H1 (cell line): ENCODE measurements around the gene CCDC174. TPM values are rescaled to one million over a fixed set of nuclear protein-coding genes. Genes with fewer than 3 reads are reported as not detected.

Experiments used
- CTCF ChIA-PET: fragments of 300-600 bp; sonication (Branson Sonifier 250); formaldehyde crosslinking; loops from one replicate; lab custom pipeline; 2021; ENCODE audit not compliant: partially characterized antibody; lab: Charles Lee
- POLR2A ChIA-PET: fragments of 300-600 bp; sonication (Branson Sonifier 250); formaldehyde crosslinking; loops from one replicate; lab custom pipeline; 2021; ENCODE audit warnings: inconsistent platforms; ENCODE audit not compliant: partially characterized antibody; lab: Charles Lee
- DNase-seq, 2 experiments: peaks; one replicate each; pipeline versions ENCODE4 v3.0.0 to v3.0.0-alpha.2; 2010 to 2022; ENCODE audit warnings: low spot score in 2 of 2, low read depth in 1 of 2, mixed read lengths in 1 of 2
- FAIRE-seq: peaks from 2 replicates; lab custom pipeline; 2011; peaks lifted over from hg19 to GRCh38; lab: Jason Lieb, UNC
- H2AFZ ChIP-seq: 2 replicates; pipeline ENCODE4 v1.8.1; 2012; ENCODE audit warnings: low read length, inconsistent platforms
- H2AK5ac ChIP-seq: 2 replicates; pipeline ENCODE4 v1.6.1; 2013; ENCODE audit warnings: low read depth, low read length
- H2BK120ac ChIP-seq: replicated peaks from 2 replicates; pipeline ENCODE3; 2013; ENCODE audit warnings: low read depth, low read length, inconsistent platforms
- H2BK12ac ChIP-seq: 2 replicates; pipeline ENCODE4 v1.6.1; 2013; ENCODE audit warnings: low read depth, low read length
- H2BK15ac ChIP-seq: 2 replicates; pipeline ENCODE4 v1.6.1; 2013; ENCODE audit warnings: low read length
- H2BK20ac ChIP-seq: 2 replicates; pipeline ENCODE4 v1.6.1; 2013; ENCODE audit warnings: low read length
- H2BK5ac ChIP-seq: 2 replicates; pipeline ENCODE4 v1.6.1; 2013; ENCODE audit warnings: low read depth, low read length
- H3K14ac ChIP-seq: 2 replicates; pipeline ENCODE4 v1.6.1; 2013; ENCODE audit warnings: inconsistent platforms; ENCODE audit not compliant: insufficient read length
- H3K18ac ChIP-seq: 2 replicates; pipeline ENCODE4 v1.6.1; 2013; ENCODE audit warnings: low read length; ENCODE audit errors: extremely low read depth
- H3K23ac ChIP-seq: 2 replicates; pipeline ENCODE4 v1.6.1; 2013; ENCODE audit warnings: inconsistent platforms; ENCODE audit not compliant: insufficient read length
- H3K23me2 ChIP-seq: 2 replicates; pipeline ENCODE4 v1.6.1; 2013; ENCODE audit warnings: low read depth, low read length
- H3K27ac ChIP-seq: 2 replicates; pipeline ENCODE4 v1.6.1; 2011; ENCODE audit warnings: low read depth, low read length, inconsistent platforms
- H3K27me3 ChIP-seq, 4 experiments: replicated peaks in 1 of 4; 1 replicate in 1 of 4; 2 replicates in 3 of 4; pipeline versions ENCODE4 v1.6.1 to v1.8.1; 2011 to 2013; ENCODE audit warnings: low read length in 3 of 4, mild to moderate bottlenecking in 3 of 4, inconsistent platforms in 2 of 4, mixed read lengths in 2 of 4, moderate library complexity in 1 of 4; ENCODE audit not compliant: control insufficient read depth in 3 of 4, insufficient read depth in 3 of 4; ENCODE audit errors: extremely low read depth in 1 of 4
- H3K36me3 ChIP-seq, 4 experiments: 2 replicates each; pipeline versions ENCODE4 v1.6.1 to v1.8.1; 2011 to 2013; ENCODE audit warnings: mild to moderate bottlenecking in 4 of 4, low read length in 3 of 4, moderate library complexity in 2 of 4, control low read depth in 1 of 4, inconsistent platforms in 1 of 4; ENCODE audit not compliant: insufficient read depth in 4 of 4, control insufficient read depth in 2 of 4
- H3K4ac ChIP-seq: replicated peaks from 2 replicates; pipeline ENCODE3; 2013; ENCODE audit warnings: low read length, low read depth, mixed read lengths, inconsistent platforms; ENCODE audit not compliant: insufficient read length
- H3K4me1 ChIP-seq, 4 experiments: replicated peaks in 1 of 4; 1 replicate in 1 of 4; 2 replicates in 3 of 4; pipeline versions ENCODE4 v1.6.1 to v1.8.1; 2011 to 2013; ENCODE audit warnings: low read length in 3 of 4, inconsistent platforms in 2 of 4, mixed read lengths in 1 of 4; ENCODE audit not compliant: insufficient read depth in 4 of 4, control insufficient read depth in 3 of 4
- H3K4me2 ChIP-seq, 2 experiments: 2 replicates each; pipeline versions ENCODE4 v1.6.1 to v1.8.1; 2011 to 2013; ENCODE audit warnings: low read depth in 2 of 2, low read length in 2 of 2, control low read depth in 1 of 2, inconsistent platforms in 1 of 2, mild to moderate bottlenecking in 1 of 2; ENCODE audit not compliant: insufficient read depth in 1 of 2
- H3K4me3 ChIP-seq, 4 experiments: fragments of 200-600, 300-600 bp in 1 of 4; sonication (generic), shearing (Covaris generic), sonication (Bioruptor Twin) in 1 of 4; 2 replicates each; pipeline versions ENCODE4 v1.5.1 to v1.8.1; 2011 to 2016; ENCODE audit warnings: low read length in 4 of 4, low read depth in 3 of 4, control low read depth in 2 of 4, inconsistent platforms in 2 of 4, mild to moderate bottlenecking in 2 of 4, mixed read lengths in 1 of 4, moderate library complexity in 1 of 4; ENCODE audit not compliant: insufficient read depth in 2 of 4; ENCODE audit errors: extremely low read depth in 1 of 4
- H3K56ac ChIP-seq: replicated peaks from 2 replicates; pipeline ENCODE3; 2013; ENCODE audit warnings: low read depth, mild to moderate bottlenecking, mixed read lengths, low read length, inconsistent platforms; ENCODE audit not compliant: insufficient read length
- H3K79me1 ChIP-seq: 2 replicates; pipeline ENCODE4 v1.6.1; 2013; ENCODE audit warnings: low read depth, low read length, control low read depth
- H3K79me2 ChIP-seq, 2 experiments: 2 replicates each; pipeline versions ENCODE4 v1.6.1 to v1.8.1; 2012 to 2013; ENCODE audit warnings: low read length in 2 of 2, mild to moderate bottlenecking in 2 of 2, inconsistent platforms in 1 of 2; ENCODE audit not compliant: insufficient read depth in 2 of 2, control insufficient read depth in 1 of 2
- H3K9ac ChIP-seq, 4 experiments: replicated peaks in 1 of 4; 1 replicate in 1 of 4; 2 replicates in 3 of 4; pipeline versions ENCODE4 v1.6.1 to v1.8.1; 2011 to 2013; ENCODE audit warnings: low read depth in 3 of 4, low read length in 3 of 4, control low read depth in 2 of 4, mild to moderate bottlenecking in 2 of 4, moderate library complexity in 2 of 4, inconsistent platforms in 1 of 4; ENCODE audit errors: extremely low read depth in 1 of 4
- H3K9me3 ChIP-seq, 2 experiments: 2 replicates each; pipeline versions ENCODE4 v1.6.1 to v1.8.1; 2012 to 2013; ENCODE audit warnings: mild to moderate bottlenecking in 2 of 2, moderate library complexity in 2 of 2, control low read depth in 1 of 2, inconsistent platforms in 1 of 2, low read depth in 1 of 2, low read length in 1 of 2, mixed read lengths in 1 of 2; ENCODE audit not compliant: insufficient read depth in 2 of 2
- H4K20me1 ChIP-seq, 2 experiments: replicated peaks in 1 of 2; 2 replicates each; pipeline versions ENCODE3 to v1.8.1; 2011 to 2013; ENCODE audit warnings: inconsistent platforms in 2 of 2, low read length in 2 of 2, mild to moderate bottlenecking in 1 of 2; ENCODE audit not compliant: insufficient read depth in 2 of 2, control insufficient read depth in 1 of 2
- H4K5ac ChIP-seq: 2 replicates; pipeline ENCODE4 v1.6.1; 2013; ENCODE audit warnings: low read length, low read depth, mixed read lengths, inconsistent platforms; ENCODE audit not compliant: insufficient read length
- H4K8ac ChIP-seq: 2 replicates; pipeline ENCODE4 v1.8.0; 2013; ENCODE audit warnings: mild to moderate bottlenecking, moderate library complexity, low read length, inconsistent platforms; ENCODE audit not compliant: insufficient read depth; ENCODE audit errors: extremely low read depth
- H4K91ac ChIP-seq: replicated peaks from 2 replicates; pipeline ENCODE3; 2013; ENCODE audit warnings: low read length, mixed read lengths, inconsistent platforms; ENCODE audit not compliant: insufficient read length
- BRCA1 ChIP-seq: IDR thresholded peaks from 2 replicates; pipeline ENCODE4 v1.6.1; 2012; ENCODE audit warnings: low read depth, low read length, improper control_type of control experiment
- CHD2 ChIP-seq: IDR thresholded peaks from 2 replicates; pipeline ENCODE4 v1.6.1; 2012; ENCODE audit warnings: low read length, improper control_type of control experiment
- CTBP2 ChIP-seq: IDR thresholded peaks from 2 replicates; pipeline ENCODE4 v1.7.0; 2011; ENCODE audit warnings: borderline replicate concordance, mild to moderate bottlenecking, moderate library complexity, mixed read lengths, low read length; ENCODE audit not compliant: insufficient read depth, insufficient read length
- EGR1 ChIP-seq: IDR thresholded peaks from 2 replicates; pipeline ENCODE4 v1.6.1; 2011; ENCODE audit warnings: low read depth, low read length, borderline replicate concordance
- EZH2 ChIP-seq: fragments of 200-600 bp; sonication (generic); IDR thresholded peaks from 2 replicates; pipeline ENCODE4 v1.7.1; 2012; ENCODE audit warnings: low read depth, mild to moderate bottlenecking, moderate library complexity, low read length, inconsistent platforms; ENCODE audit not compliant: severe bottlenecking
- GTF2F1 ChIP-seq: IDR thresholded peaks from 2 replicates; pipeline ENCODE4 v1.6.1; 2012; ENCODE audit warnings: low read depth, low read length, improper control_type of control experiment, borderline replicate concordance
- HDAC6 ChIP-seq: IDR thresholded peaks from one replicate; pipeline ENCODE4 v1.7.1; 2012; ENCODE audit warnings: low read depth, mild to moderate bottlenecking, inconsistent platforms, low read length, moderate library complexity
- JUND ChIP-seq: IDR thresholded peaks from 2 replicates; pipeline ENCODE4 v1.6.1; 2011; ENCODE audit warnings: mild to moderate bottlenecking, improper control_type of control experiment, low read length
- NANOG ChIP-seq: IDR thresholded peaks from 2 replicates; pipeline ENCODE4 v1.6.1; 2011; ENCODE audit warnings: low read length, low read depth, mild to moderate bottlenecking, inconsistent platforms; ENCODE audit not compliant: insufficient read depth, poor library complexity, severe bottlenecking
- RFX5 ChIP-seq: IDR thresholded peaks from 2 replicates; pipeline ENCODE4 v1.6.1; 2011; ENCODE audit warnings: low read depth, low read length, improper control_type of control experiment, borderline replicate concordance
- SRF ChIP-seq: IDR thresholded peaks from 2 replicates; pipeline ENCODE4 v1.6.1; 2011; ENCODE audit warnings: mild to moderate bottlenecking, low read depth, low read length, moderate library complexity
- TEAD4 ChIP-seq: IDR thresholded peaks from 2 replicates; pipeline ENCODE4 v1.6.1; 2012; ENCODE audit warnings: low read depth, low read length, inconsistent platforms, mixed read lengths
- WGBS, 2 experiments: shearing (Covaris generic) in 1 of 2; methylation state at CpG; one replicate each; pipeline versions ENCODE4 v1.1.6 to v1.1.7; 2013 to 2015; ENCODE audit warnings: low lambda C conversion rate in 2 of 2, mixed read lengths in 2 of 2, inconsistent platforms in 1 of 2, low coverage in 1 of 2, missing lambda C conversion rate in 1 of 2; ENCODE audit not compliant: insufficient replicate concordance in 2 of 2, insufficient coverage in 1 of 2, insufficient read length in 1 of 2; ENCODE audit errors: extremely low coverage in 1 of 2, missing lambda C conversion rate in 1 of 2; 5-methylcytosine and 5-hydroxymethylcytosine counted together
- polyA plus RNA-seq, 7 experiments: library from polyadenylated mRNA; depleted of rRNA in 3 of 7; stranded (reverse) in 5 of 7; unstranded in 2 of 7; fragments of >200 nt in 5 of 7; fragments of 200-250 nt in 2 of 7; gene quantifications; 1 replicate in 5 of 7; 2 replicates in 1 of 7; 4 replicates in 1 of 7; pipeline versions ENCODE4 v1.2.1 to v1.2.3, GENCODE V29; 2011 to 2013; ENCODE audit warnings: missing spikeins in 2 of 7, mixed read lengths in 2 of 7
- total RNA-seq: library from RNA; stranded (reverse); fragmentation: NEBNext Ultra II Directional; extraction: Animal tissue kit (Norgen Biotek cat#: 25700); gene quantifications from 2 replicates; pipeline ENCODE4 v1.2.1, GENCODE V29; 2021
- TF ChIP-seq, protein P1 (sequence below): IDR thresholded peaks from 2 replicates; pipeline ENCODE4 v1.6.1; 2012; ENCODE audit warnings: inconsistent platforms

CCDC174 gene
- total and polyA plus RNA-seq, 2 of the 8 experiments (the other 6 are each of a cell fraction or from before 2014, with no cell fraction given) = 3.5 to 11.9 TPM

DNA sequence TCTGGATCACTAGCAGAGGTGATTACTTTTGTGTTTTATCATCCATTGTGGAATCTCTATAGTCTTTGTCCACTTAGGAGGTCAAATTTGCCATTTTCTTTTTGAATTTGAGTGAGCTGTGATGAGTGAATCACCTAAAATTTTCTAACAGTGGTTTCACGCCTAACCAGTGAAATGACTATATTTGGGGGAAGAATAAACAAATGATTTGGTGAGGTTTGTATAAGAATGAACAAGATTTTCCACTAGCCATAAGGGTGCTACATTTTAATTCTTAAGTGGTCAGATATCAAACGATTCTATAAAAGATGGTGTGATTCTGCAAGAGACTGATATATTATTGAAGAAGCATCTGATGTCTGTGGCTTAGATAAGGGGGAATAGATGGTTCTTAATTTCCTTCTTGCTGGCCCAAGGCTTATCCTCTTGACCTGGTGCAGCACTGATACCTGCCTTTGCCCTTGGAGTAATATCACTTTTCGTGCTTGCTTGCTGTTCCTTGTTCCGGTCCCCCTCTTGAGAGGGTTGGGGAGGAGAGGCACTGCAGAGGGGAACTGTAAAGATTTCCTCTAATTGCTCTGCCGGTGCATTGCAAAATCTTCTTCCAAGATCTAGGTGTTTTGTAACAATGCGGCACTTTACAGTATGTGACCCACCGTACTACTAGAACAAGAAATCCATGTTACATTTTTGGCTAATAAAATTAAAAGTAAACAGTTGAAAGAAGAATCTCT is 37.9 kb downstream of the CCDC174 start:
- Histone ChIP-seq H2BK120ac (no peak overlapping the region), H3K36me3 (no peaks in the 10 kb centered on the region), H2AFZ (no peak overlapping the region), H3K14ac (no peak overlapping the region), H3K79me1 (no peaks in the 10 kb centered on the region), H3K18ac (no peak overlapping the region), H4K20me1 (no peaks in the 10 kb centered on the region), H3K79me2 (no peaks in the 10 kb centered on the region), H4K8ac (no peak overlapping the region), H3K9me3 (no peaks in the 10 kb centered on the region), H3K4ac (no peak overlapping the region), H2AK5ac (no peak overlapping the region), H3K27me3 (no peaks in the 10 kb centered on the region; a peak in 1 of 7 replicates), H2BK15ac (no peak overlapping the region), H3K23me2 (no peaks in the 10 kb centered on the region), H3K27ac (no peak overlapping the region), H3K9ac (no peak overlapping the region), H2BK20ac (no peak overlapping the region), H3K4me1 (no peaks in the 10 kb centered on the region), H2BK5ac (no peak overlapping the region), H3K4me2 (no peak overlapping the region), H4K91ac (no peak overlapping the region), H3K56ac (no peak overlapping the region), H2BK12ac (no peak overlapping the region), H3K4me3 (no peak overlapping the region), H3K23ac (no peak overlapping the region), H4K5ac (no peak overlapping the region)
- TF ChIP-seq BRCA1 (no peak), NANOG (no peak), TEAD4 (no peak), SRF (no peak), RFX5 (no peak), EGR1 (no peak), EZH2 (no peak), GTF2F1 (no peak), CTBP2 (no peak), CHD2 (no peak), HDAC6 (no peak), JUND (no peak)
- TF ChIP-seq, protein P1, sequence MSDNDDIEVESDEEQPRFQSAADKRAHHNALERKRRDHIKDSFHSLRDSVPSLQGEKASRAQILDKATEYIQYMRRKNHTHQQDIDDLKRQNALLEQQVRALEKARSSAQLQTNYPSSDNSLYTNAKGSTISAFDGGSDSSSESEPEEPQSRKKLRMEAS = no peak
- no peak for FAIRE-seq
- CTCF ChIA-PET = interaction anchor here (1.0 to 1.5 kb wide), 5 partner anchors 16 to 237 kb away, joined by 3 to 6 read pairs (median 4); no protein-coding TSS in a partner anchor
- DNase-seq = no peak
- 85% methylated on average over 7 of the region's 7 CpGs; no CpG with 5 or more reads in 1 of the 2 experiments for WGBS, 2 experiments
- POLR2A ChIA-PET = no interaction called here
